HG02943 (cell line): ENCODE data around the gene TTC9C.
"Not testable (repeated sequence)": the region's sequence is repeated elsewhere in the genome, so short reads cannot be mapped to it uniquely, and the experiment has no call there.

Experiments used
- ATAC-seq: cut with Tn5 transposase; IDR thresholded peaks from one replicate; pipeline ENCODE4 v1.9.1; 2021; ENCODE audit warnings: mild to moderate bottlenecking, low read depth, moderate library complexity; ENCODE audit not compliant: unreplicated experiment

The TTC9C gene

DNA sequence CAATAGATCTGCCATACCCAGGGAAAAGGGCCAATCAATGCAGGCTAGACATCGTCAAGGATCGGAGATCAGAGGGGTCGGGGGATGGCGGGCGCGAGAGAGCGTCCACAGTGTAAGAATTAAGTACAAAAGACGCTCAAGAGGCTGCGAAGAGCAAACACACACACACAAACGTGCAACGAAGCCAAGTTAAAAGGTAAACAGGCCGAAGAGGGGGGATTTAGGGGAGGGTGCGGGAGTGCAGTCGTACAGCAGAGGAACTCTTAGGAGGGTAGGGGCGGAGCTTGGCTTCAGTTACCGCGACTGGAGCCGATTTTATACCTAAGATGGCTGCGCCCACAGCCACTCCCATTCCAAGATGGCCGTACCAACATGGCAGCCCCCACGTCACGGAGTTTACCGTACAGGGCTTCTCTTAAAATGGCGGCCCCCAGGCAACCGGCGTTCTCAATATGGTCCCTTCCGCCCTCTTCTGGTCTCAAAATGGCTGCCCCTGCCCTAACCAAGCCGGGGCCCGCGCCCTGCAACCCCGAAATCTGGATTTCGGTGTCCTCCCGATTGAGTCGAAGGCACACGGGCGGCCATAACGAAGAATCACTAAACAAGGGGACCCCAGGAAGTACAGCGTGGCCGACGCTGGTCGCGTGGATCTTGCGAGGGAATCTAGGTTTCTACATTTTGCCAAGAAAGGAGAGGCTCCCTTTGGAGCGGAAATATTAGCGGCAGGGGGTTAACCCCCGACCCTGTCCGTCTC, 18.9 kb upstream of the TTC9C start:
- peak; percentile 70 for ATAC-seq

DNA sequence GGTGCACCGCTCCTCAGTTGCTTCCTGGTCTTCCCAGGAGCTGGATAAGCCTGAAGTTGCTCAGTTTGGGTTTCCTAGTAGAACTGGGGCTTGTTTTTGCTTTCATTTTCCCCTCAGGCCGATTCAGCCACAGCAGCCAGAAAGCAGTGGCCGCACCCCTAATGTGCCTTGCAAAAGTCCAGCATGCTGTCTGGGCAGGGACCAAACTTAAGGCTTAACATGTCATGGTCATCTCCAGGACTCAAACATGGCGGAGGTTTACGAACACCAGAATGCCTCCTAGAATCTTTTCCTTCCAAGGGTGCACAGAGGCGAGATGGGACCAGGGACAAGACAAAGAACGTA, 18.3 kb upstream of the TTC9C start:
- peak; percentile 7 for ATAC-seq

DNA sequence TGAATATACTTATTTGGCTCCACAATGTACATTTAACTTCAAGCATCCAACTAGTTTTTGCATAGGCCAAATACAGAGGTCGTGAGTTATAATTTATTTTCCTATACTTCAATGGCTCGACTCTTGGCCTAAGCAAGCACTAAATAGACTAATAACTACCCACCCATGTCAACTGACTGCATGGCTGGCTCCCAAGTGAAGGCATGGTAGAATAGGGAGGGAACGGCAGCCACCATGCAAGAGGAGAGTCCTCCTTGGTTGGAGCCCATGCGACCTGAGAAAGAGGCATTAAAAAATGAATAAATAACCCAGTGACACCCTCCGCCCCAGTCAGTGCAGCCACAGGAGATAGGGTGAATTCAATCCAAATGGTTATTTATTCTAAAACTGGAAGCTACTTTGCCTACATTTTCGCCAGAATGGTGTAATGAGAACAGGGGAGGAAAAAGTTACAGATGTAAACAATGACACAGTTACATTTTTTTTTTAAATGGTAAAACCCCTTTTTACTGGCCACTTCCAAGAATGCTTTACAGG, 15.9 kb upstream of the TTC9C start:
- ATAC-seq = no peak

DNA sequence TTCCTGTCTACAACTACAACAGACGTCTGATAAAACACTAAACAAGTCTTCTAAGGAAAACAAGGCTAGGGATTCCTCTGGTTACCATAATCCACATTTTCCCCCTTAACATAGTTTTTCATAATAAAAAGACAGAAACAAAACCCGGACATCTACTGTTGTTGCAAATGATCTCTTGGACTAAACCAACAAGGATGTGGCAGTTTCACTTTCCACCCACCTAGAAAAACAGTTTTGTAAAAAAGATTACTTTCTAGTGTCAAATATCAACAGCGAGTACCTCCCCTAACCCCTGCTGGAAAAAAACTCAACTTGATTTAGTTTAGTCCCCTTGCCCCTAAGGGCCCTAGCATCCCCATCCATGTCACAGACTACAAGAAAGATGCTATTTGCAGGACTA, 15.4 kb upstream of the TTC9C start:
- no peak for ATAC-seq

DNA sequence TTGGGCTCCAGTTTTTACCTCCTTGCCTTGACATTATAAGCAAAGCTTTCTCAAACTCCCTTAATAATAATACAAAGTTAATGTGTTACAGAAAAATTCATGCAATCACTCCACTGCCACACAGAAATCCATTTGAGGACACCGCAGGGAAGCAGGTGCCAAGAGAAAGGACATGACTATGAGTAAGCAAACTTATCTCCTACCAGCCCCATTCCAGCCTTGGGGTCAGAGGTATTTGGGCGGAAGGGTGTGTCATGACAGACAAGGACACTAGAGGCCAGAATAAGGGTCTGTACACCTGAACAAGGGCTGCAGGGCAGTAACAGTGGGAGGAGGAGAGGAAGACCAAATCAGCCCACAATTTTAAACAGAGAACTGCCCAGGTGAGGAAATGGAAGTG, 14.9 kb upstream of the TTC9C start:
- ATAC-seq = no peak

DNA sequence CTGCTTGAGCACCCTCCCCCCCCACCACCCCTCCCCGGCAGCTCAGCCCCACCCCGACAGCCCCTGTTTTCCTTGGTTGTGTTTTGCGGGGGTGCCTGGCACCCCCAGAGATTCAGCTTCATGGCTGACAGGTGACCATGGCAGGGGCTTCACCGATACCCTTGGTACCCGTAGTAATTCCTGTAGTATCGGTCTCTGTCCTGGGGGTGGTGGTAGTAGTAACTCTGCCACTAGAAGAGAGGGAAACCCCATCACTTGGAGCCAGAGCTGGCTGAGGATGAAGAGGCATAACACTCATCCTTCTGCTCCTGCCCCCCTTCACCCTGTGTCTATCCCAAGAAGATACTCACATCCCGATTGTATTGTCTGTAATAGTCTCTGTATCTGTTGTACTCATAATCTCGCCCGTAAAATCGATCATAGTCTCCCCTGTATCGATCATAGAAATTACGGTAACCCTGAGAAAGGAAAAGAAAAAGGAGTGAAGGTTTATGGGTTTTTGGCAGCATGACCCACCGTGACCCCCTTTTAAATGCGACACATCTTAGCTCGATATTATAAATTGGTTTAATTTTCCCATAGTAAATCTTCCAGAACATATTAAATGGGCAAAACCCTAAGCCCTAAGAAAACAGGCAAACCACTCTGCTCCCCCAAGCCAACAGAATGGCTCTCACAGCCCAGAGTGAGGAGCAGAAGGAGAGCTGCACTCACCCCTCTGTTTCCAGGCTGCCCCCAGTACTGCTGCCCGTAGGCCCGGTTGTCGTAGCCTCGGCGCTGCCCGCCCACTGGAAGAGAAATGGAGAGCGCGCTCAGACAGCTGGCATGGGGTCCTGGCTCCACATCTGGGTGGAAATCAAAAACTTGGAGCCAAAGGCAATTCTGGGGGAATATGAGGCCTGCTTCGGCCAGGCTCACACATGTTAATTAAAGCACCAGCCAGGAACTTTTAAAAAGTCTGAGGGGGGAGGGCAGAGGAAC, 12.8 kb upstream of the TTC9C start:
- no peak for ATAC-seq

DNA sequence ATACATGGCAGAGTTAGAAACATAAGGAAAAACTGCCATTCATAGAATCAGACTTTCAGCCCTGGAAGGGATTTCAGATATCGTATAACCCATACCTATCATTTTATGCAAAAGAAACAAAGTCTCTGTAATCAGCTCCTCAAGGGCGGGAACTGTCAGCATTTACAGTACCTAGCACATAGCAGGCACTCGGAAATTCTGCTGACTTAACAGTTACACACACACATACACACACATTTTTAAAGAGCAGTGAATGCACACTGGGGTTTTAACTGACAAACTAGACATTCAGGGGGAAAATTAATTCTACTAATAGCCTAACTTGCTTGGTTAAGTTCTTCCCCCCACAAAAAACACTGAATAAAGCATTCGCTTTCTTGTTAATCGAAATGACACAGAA, 12.1 kb upstream of the TTC9C start:
- ATAC-seq = no peak

DNA sequence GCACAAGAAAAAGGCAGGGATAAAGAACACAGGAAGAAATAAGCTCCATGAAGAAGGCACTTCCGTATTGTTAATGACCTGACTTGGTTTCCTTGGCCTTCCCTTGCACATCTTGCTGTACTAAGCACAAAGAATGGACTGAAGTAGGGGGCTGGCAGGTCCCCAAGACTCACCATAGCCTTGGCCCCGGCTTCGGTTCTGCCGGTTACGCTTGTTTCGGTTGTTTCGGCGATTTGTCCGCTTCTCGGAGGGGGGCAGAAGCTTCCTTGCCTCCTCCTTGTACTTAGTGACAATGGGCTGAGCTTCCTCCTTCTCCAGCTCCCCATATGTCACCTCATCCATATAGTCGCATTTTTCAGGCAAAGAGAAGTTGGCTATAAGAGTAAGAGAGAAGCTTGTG, 11.5 kb upstream of the TTC9C start:
- no peak for ATAC-seq

DNA sequence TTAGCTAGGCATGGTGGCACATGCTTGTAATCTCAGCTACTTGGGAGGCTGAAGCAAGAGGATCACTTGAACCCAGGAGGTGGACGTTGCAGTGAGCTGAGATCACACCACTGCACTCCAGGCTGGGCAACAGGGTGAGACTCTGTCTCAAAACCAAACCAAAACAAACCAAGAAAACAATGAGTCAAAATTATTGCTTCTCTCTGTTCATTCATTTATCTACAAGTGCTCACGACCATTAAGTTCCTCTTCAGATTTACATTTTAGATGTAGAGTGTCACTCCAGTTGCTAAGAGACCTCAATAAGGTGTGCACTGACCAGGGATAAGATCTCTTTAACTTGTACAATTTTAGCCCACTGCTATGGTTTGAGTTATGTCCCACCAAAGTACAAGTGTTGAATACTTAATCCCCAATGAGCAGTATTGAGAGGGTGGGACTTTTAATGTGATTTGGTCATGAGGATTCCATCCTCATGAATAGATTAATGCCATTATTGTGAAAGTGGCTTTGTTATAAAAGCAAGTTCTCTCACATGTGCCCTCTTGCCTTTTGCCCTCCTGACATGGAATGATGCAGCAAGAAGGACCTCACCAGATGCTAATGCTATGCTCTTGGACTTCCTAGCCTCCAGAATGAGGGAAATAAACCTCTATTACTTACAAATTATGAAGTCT, 8.8 kb upstream of the TTC9C start:
- no peak for ATAC-seq

DNA sequence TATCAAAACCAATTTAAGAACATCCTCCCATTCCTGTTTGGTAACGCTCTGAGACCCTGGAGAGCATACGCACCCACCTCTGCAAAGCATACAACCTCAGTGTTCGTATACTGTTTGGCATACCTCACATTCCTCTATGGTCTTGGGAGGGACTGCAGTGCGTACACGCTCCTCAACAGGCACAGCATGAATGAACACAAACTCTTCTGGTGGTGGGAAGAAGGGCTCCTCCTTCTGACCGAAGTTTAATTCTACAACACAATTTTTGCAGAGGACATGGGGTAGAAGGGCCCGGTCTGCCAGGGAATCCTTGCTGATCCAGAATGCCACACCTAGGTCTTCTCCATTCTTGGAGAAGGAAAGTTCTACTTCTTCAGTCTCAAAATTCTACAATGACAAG, 6.3 kb upstream of the TTC9C start:
- ATAC-seq = no peak

DNA sequence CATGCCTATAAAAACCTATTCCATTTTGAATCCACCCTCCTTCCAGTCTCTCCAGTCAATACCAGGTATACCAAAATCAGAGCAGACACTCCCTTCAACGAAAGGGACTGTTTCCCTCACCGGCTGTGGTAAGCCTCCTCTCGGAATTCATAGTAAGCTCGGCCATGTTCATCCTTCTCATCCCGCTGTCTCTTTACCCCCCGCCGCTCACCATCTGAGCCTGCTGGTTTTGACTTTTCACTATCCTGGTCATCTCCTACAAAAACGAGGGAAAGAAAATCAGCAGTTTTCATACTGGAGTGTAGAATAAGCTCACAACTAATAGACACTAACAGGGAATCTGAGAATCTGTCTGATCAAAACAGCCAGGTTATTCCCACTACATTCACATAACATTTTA, 4.1 kb upstream of the TTC9C start:
- ATAC-seq = no peak

DNA sequence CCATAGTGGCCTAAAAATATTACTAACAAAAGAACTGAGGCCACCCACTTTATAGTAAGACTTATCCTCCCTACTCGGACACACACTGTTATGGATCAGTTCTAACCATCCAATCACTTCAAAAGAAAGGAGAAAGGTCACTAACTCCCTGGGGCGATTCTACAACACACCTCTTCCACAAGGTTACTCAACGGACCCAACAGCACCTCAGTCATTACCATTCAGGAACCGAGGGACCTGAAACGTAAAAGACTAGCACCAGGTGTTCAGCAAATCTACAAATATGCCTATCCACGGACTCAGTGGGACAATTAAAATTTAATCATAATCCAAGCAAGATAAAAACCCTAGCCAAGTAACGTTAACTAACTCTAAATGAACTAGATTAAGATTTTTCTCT, 2.6 kb upstream of the TTC9C start:
- no peak for ATAC-seq

DNA sequence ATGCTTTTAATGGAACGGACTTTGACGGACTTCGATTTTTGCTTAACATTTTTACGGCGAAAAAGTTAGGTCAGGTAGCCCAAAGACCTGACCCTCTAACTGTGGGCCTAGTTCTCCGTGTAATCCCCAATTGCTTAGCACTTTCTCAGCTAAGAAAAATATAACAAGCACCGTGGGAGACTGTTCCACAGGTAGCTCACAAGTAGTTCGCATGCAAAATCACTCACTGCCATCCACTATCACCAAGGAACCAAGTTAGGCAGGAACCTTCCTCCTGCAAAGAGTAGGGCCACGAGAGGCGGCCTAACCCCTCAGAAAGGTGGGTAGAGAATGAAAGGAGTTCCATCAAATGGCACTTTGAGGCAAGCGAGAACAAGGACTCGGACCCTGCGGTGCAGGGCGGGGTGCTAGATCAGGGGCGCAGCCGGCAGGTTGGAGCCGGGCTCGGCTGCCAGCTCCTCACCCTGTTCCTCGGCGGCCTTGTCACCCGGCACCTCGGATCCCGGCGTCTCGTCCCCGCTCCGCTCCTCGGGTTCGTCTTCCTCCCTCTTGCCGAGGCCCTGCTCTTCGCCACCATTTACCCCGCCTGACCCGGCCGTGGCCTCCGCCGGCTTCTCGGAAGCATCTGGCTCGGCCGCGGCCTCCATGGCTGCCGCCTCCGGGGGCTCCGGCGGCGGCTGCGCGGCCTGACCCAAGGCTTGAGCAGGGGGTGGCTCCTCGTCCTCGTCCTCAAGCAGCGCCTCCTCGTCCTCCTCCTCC, 2.0 kb upstream of the TTC9C start:
- peak; percentile 0 for ATAC-seq

DNA sequence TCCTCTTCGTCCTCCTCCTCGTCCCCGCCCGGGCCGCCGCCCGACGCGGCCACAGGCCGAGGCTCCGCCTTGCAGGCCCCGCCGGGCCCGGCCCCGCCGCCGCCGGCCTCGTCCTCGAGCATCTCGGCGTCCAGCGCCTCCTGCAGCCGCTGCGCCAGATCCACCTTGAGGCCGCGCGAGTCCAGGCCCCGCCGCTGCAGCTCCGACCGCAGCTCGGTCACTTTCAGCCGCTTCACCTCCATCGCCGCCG, 1.4 kb upstream of the TTC9C start:
- no peak for ATAC-seq

DNA sequence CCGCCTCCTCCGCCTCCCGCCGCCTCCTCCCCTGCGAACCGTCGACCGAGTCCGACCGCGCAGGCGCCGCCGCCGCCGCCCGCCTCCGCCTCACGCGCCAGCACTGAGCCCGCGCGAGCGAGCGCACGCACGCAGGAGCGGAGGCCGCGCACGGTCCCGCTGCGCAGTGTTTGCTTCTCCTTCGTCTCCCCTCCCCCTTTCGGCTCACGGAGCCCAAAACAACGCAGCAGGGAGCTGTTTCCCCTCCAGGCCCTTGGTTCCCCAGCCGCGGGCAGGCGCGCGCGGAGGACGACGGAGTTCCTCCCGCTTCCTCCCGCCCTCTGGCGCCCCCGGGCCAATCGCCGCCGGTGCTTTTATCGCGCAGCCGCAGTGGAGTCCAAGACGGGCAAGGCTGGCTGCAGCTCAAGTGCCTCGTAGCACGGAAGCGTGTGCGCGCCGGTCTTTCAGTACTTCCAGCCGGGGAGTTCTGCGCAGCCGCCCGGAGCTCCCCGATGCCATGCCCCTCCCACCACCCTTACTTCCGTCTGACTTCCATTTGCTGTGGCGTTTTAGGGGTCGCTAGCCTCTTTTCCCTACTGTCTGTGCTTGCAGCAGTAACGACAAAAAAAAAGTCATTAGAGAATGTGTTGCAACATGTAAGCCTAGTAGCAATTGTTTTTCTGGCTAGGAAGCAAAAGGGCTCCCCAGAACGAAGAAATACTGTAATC, 968 bp upstream of the TTC9C start, which contains the start of gene HNRNPUL2:
HNRNPUL2 (minus strand) TSS at position 293 of the 707 bp plus-strand sequence. CDS start 301 bp downstream, outside the sequence.
- ATAC-seq = peak; percentile 71

DNA sequence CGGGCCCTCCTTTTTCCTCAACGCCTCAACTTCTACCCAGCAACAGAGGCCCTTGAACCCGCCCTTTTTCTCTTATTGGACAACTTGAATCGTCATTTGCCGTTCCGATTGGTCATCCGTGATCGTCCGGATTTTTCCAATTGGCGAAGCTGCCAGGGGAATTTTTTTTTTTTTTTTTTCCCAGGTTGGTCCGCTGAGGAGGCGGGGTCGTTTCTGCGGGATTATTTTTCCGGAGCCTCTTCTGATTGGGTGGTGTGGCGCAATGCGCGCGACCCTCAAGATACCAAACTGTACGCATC, 465 bp upstream of the TTC9C start:
- peak; percentile 58 for ATAC-seq

DNA sequence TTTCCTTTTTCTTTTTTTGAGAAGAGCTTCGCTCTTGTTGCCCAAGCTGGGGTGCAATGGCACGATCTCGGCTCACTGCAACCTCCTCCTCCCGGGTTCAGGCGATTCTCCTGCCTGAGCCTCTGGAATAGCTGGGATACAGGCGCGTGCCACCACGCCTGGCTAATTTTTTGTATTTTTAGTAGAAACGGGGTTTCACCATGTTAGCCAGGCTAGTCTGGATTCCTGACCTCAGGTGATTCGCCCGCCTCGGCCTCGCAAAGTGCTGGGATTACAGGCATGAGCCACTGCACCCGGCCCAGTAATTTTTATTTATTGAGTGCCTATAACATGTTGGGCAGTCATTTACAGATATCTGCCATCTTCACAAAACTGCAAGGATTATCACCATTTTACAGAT, 1.8 kb downstream of the TTC9C start:
- ATAC-seq = not testable (repeated sequence)

DNA sequence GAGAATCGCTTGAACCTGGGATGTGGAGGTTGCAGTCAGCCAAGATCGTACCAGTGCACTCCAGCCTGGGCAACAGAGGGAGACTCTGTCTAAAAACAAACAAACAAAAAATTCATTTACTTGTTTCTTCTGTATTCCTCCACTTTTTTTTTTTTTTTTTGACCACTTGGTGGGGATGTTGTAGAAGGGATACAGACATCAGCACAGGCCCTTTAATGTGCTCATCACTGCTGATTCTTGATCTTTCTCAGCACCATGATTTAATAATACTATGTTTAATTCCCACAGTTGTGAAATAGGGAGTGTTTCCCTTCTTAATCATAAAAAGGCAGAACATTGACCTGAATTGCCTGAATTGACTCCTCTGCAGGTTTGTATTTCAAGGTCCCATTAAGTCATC, 4.5 kb downstream of the TTC9C start:
- ATAC-seq = no peak

DNA sequence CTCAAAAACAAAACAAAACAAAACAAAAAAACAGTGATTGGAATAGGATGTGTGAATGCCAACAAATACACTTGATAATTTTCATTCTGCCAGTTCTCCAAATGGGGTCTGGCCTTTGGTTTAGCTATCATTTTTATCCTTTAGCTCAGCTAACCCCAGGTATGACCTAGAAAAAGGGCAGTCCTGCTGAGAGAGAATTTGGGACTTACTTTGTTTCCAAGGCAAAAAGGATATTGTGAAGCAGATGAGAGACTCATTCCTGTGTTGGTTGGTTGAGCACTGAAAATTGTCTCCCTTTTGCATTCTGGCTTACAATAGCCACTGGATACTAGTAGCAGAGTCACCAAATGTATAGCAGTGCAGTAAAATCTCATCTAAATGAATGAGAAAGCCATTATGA, 8.9 kb downstream of the TTC9C start:
- no peak for ATAC-seq
